ENCODE data around the gene TAGLN2.

Gene TAGLN2

GRCh38 chr1:159924791-159925718, at the start of gene TAGLN2:
Gene TAGLN2 (minus strand): TSS chr1:159925507. CDS start chr1:159920509, 4,998 bp downstream.
- Mint-ChIP-seq H3K27ac (peak within 1 kb of the TSS; percentile 96), H3K4me1 (peaks cover 58% of the 10 kb centered on the region), H3K4me3 (peak within 1 kb of the TSS; percentile 95), H3K9me3 (no peaks in the 10 kb centered on the region), H3K27me3 (peaks cover 9% of the 10 kb centered on the region), H3K36me3 (peaks cover 26% of the 10 kb centered on the region)
- ATAC-seq = peak; percentile 79

GRCh38 chr1:159974350-159974965, 49.2 kb upstream of the TAGLN2 start:
- Mint-ChIP-seq H3K4me1 (no peaks in the 10 kb centered on the region), H3K36me3 (no peaks in the 10 kb centered on the region), H3K27ac (no peak overlapping the region), H3K9me3 (no peaks in the 10 kb centered on the region), H3K4me3 (no peak overlapping the region), H3K27me3 (peaks cover 23% of the 10 kb centered on the region)
- no peak for ATAC-seq

GRCh38 chr1:159973350-159973940, 48.1 kb upstream of the TAGLN2 start:
- Mint-ChIP-seq H3K4me3 (no peak overlapping the region), H3K36me3 (no peaks in the 10 kb centered on the region), H3K4me1 (no peaks in the 10 kb centered on the region), H3K9me3 (no peaks in the 10 kb centered on the region), H3K27me3 (peaks cover 27% of the 10 kb centered on the region), H3K27ac (no peak overlapping the region)
- ATAC-seq = no peak

GRCh38 chr1:159972443-159973205, 47.3 kb upstream of the TAGLN2 start:
- Mint-ChIP-seq H3K4me1 (no peaks in the 10 kb centered on the region), H3K27me3 (peaks cover 35% of the 10 kb centered on the region), H3K9me3 (no peaks in the 10 kb centered on the region), H3K4me3 (no peak overlapping the region), H3K36me3 (no peaks in the 10 kb centered on the region), H3K27ac (no peak overlapping the region)
- no peak for ATAC-seq

- H3K36me3 Mint-ChIP-seq = no peaks in the 10 kb centered on the region
- no peaks in the 10 kb centered on the region for H3K9me3 Mint-ChIP-seq
- no peak overlapping the region for H3K4me3 Mint-ChIP-seq
- peaks cover 38% of the 10 kb centered on the region for H3K27me3 Mint-ChIP-seq
- no peaks in the 10 kb centered on the region for H3K4me1 Mint-ChIP-seq
- no peak for ATAC-seq
- no peak overlapping the region for H3K27ac Mint-ChIP-seq
Observed at GRCh38 chr1:159970932-159971342, 45.6 kb upstream of the TAGLN2 start.

GRCh38 chr1:159968901-159969300, 43.6 kb upstream of the TAGLN2 start:
- Mint-ChIP-seq H3K27me3 (peaks cover 41% of the 10 kb centered on the region), H3K36me3 (no peaks in the 10 kb centered on the region), H3K27ac (no peak overlapping the region), H3K9me3 (no peaks in the 10 kb centered on the region), H3K4me3 (no peak overlapping the region), H3K4me1 (no peaks in the 10 kb centered on the region)
- ATAC-seq = no peak

- H3K4me1 Mint-ChIP-seq = no peaks in the 10 kb centered on the region
- H3K9me3 Mint-ChIP-seq = no peaks in the 10 kb centered on the region
- H3K27me3 Mint-ChIP-seq = peaks cover 43% of the 10 kb centered on the region
- no peak for ATAC-seq
- H3K4me3 Mint-ChIP-seq = no peak overlapping the region
- H3K27ac Mint-ChIP-seq = no peak overlapping the region
- H3K36me3 Mint-ChIP-seq = no peaks in the 10 kb centered on the region
Observed at GRCh38 chr1:159965263-159965662, 40.0 kb upstream of the TAGLN2 start.

- ATAC-seq = no peak
- H3K4me1 Mint-ChIP-seq = peaks cover 4% of the 10 kb centered on the region
- H3K4me3 Mint-ChIP-seq = no peak overlapping the region
Observed at GRCh38 chr1:159964144-159964543, 38.8 kb upstream of the TAGLN2 start.

GRCh38 chr1:159962176-159962575, 36.9 kb upstream of the TAGLN2 start:
- Mint-ChIP-seq H3K4me1 (peaks cover 9% of the 10 kb centered on the region), H3K36me3 (no peaks in the 10 kb centered on the region), H3K4me3 (no peak overlapping the region), H3K9me3 (no peaks in the 10 kb centered on the region), H3K27ac (no peak overlapping the region), H3K27me3 (peaks cover 29% of the 10 kb centered on the region)
- ATAC-seq = no peak

More at GRCh38 chr1:159964144-159964543, 38.8 kb upstream of the TAGLN2 start:
- Mint-ChIP-seq H3K27ac (no peak overlapping the region), H3K36me3 (no peaks in the 10 kb centered on the region), H3K9me3 (no peaks in the 10 kb centered on the region), H3K27me3 (peaks cover 46% of the 10 kb centered on the region)

- Mint-ChIP-seq H3K36me3 (no peaks in the 10 kb centered on the region), H3K4me1 (peaks cover 9% of the 10 kb centered on the region), H3K27me3 (peaks cover 27% of the 10 kb centered on the region), H3K4me3 (no peak overlapping the region), H3K27ac (no peak overlapping the region), H3K9me3 (no peaks in the 10 kb centered on the region)
- ATAC-seq = no peak
Observed at GRCh38 chr1:159961636-159962035, 36.3 kb upstream of the TAGLN2 start.

GRCh38 chr1:159960721-159961381, 35.5 kb upstream of the TAGLN2 start:
- no peak overlapping the region for H3K4me3 Mint-ChIP-seq
- no peaks in the 10 kb centered on the region for H3K9me3 Mint-ChIP-seq
- H3K27ac Mint-ChIP-seq = no peak overlapping the region
- no peak for ATAC-seq
- peaks cover 28% of the 10 kb centered on the region for H3K27me3 Mint-ChIP-seq
- no peaks in the 10 kb centered on the region for H3K36me3 Mint-ChIP-seq
- peaks cover 9% of the 10 kb centered on the region for H3K4me1 Mint-ChIP-seq

- Mint-ChIP-seq H3K9me3 (no peaks in the 10 kb centered on the region), H3K4me3 (no peak overlapping the region), H3K36me3 (no peaks in the 10 kb centered on the region), H3K4me1 (peaks cover 9% of the 10 kb centered on the region), H3K27ac (no peak overlapping the region), H3K27me3 (peaks cover 31% of the 10 kb centered on the region)
- no peak for ATAC-seq
Observed at GRCh38 chr1:159959451-159959850, 34.1 kb upstream of the TAGLN2 start.

- Mint-ChIP-seq H3K36me3 (no peaks in the 10 kb centered on the region), H3K27me3 (peaks cover 37% of the 10 kb centered on the region), H3K27ac (peak overlapping the region; percentile 11), H3K9me3 (no peaks in the 10 kb centered on the region), H3K4me3 (no peak overlapping the region), H3K4me1 (peaks cover 9% of the 10 kb centered on the region)
- ATAC-seq = peak; percentile 74
Observed at GRCh38 chr1:159958719-159959380, 33.5 kb upstream of the TAGLN2 start.

GRCh38 chr1:159957824-159958268, 32.5 kb upstream of the TAGLN2 start:
- Mint-ChIP-seq H3K4me3 (no peak overlapping the region), H3K9me3 (no peaks in the 10 kb centered on the region), H3K27ac (no peak overlapping the region), H3K27me3 (peaks cover 43% of the 10 kb centered on the region), H3K36me3 (no peaks in the 10 kb centered on the region), H3K4me1 (peaks cover 9% of the 10 kb centered on the region)
- ATAC-seq = no peak

Measured in stimulated activated memory B cell treated with anti-CD40 and anti-IgM and Interleukin-4, amounts not matched to agents 10 μg/mL and 1 μg/mL and 100 μg/mL, for 72 hours (primary cell).